ENCODE results near the gene GPR137B. TPM values are rescaled to one million over a fixed set of nuclear protein-coding genes. Genes with fewer than 3 reads are reported as not detected.
"Not testable (repeated sequence)": the region's sequence is repeated elsewhere in the genome, so short reads cannot be mapped to it uniquely, and the experiment has no call there.

The GPR137B gene
- total RNA-seq, 2 donors from 2014 or later, result 13.6 to 14.3 TPM

- Mint-ChIP-seq H3K27me3 (no peaks in the 10 kb centered on the region), H3K36me3 (ENCODE audit: low read depth) (peaks cover 2% of the 10 kb centered on the region), H3K4me3 (no peak overlapping the region), H3K4me1 (no peaks in the 10 kb centered on the region), H3K27ac (no peak overlapping the region)
- DNase-seq, result no peak
- ATAC-seq, result no peak
- H3K9me3 ChIP-seq (ENCODE audit: control insufficient read depth, low read length, poor library complexity, severe bottlenecking), result no peaks in the 10 kb centered on the region
Observed at GRCh38 chr1:236185687-236186086, 43.3 kb downstream of the GPR137B start.

- H3K27me3 Mint-ChIP-seq; DNase-seq; H3K27ac Mint-ChIP-seq; H3K4me1 Mint-ChIP-seq; ATAC-seq; H3K9me3 ChIP-seq (ENCODE audit: control insufficient read depth, low read length, poor library complexity, severe bottlenecking); H3K36me3 Mint-ChIP-seq (ENCODE audit: low read depth); H3K4me3 Mint-ChIP-seq: not testable (repeated sequence)
Observed at GRCh38 chr1:236186471-236186870, 44.1 kb downstream of the GPR137B start.

GRCh38 chr1:236188084-236188483 is 45.7 kb downstream of the GPR137B start:
- not testable (repeated sequence) for ATAC-seq; H3K36me3 Mint-ChIP-seq (ENCODE audit: low read depth); H3K27me3 Mint-ChIP-seq; DNase-seq; H3K27ac Mint-ChIP-seq; H3K4me1 Mint-ChIP-seq; H3K9me3 ChIP-seq (ENCODE audit: control insufficient read depth, low read length, poor library complexity, severe bottlenecking); H3K4me3 Mint-ChIP-seq

- no peak overlapping the region for H3K27ac Mint-ChIP-seq
- H3K36me3 Mint-ChIP-seq (ENCODE audit: low read depth), result no peaks in the 10 kb centered on the region
- no peak overlapping the region for H3K4me3 Mint-ChIP-seq
- no peaks in the 10 kb centered on the region for H3K4me1 Mint-ChIP-seq
- DNase-seq (no peak), ATAC-seq (no peak)
- no peaks in the 10 kb centered on the region for H3K9me3 ChIP-seq (ENCODE audit: control insufficient read depth, low read length, poor library complexity, severe bottlenecking)
- H3K27me3 Mint-ChIP-seq, result no peaks in the 10 kb centered on the region
Observed at GRCh38 chr1:236193184-236193583, 50.8 kb downstream of the GPR137B start.

GRCh38 chr1:236200925-236201324 is 58.6 kb downstream of the GPR137B start:
- ATAC-seq, result no peak
- DNase-seq, result no peak
- no peaks in the 10 kb centered on the region for H3K27me3 Mint-ChIP-seq
- H3K27ac Mint-ChIP-seq, result no peak overlapping the region
- peaks cover 8% of the 10 kb centered on the region for H3K9me3 ChIP-seq (ENCODE audit: control insufficient read depth, low read length, poor library complexity, severe bottlenecking)
- H3K4me1 Mint-ChIP-seq, result no peaks in the 10 kb centered on the region
- peaks cover 6% of the 10 kb centered on the region for H3K36me3 Mint-ChIP-seq (ENCODE audit: low read depth)
- no peak overlapping the region for H3K4me3 Mint-ChIP-seq

GRCh38 chr1:236201786-236202185 is 59.4 kb downstream of the GPR137B start:
- H3K27me3 Mint-ChIP-seq, result no peaks in the 10 kb centered on the region
- peaks cover 8% of the 10 kb centered on the region for H3K9me3 ChIP-seq (ENCODE audit: control insufficient read depth, low read length, poor library complexity, severe bottlenecking)
- no peak overlapping the region for H3K4me3 Mint-ChIP-seq
- no peak overlapping the region for H3K27ac Mint-ChIP-seq
- no peaks in the 10 kb centered on the region for H3K4me1 Mint-ChIP-seq
- H3K36me3 Mint-ChIP-seq (ENCODE audit: low read depth), result peaks cover 8% of the 10 kb centered on the region
- ATAC-seq (no peak), DNase-seq (no peak)

GRCh38 chr1:236204039-236204438 is 61.7 kb downstream of the GPR137B start:
- DNase-seq (no peak), ATAC-seq (no peak)
- Mint-ChIP-seq H3K4me1 (no peaks in the 10 kb centered on the region), H3K27ac (no peak overlapping the region), H3K27me3 (no peaks in the 10 kb centered on the region), H3K4me3 (no peak overlapping the region), H3K36me3 (ENCODE audit: low read depth) (peaks cover 8% of the 10 kb centered on the region)
- H3K9me3 ChIP-seq (ENCODE audit: control insufficient read depth, low read length, poor library complexity, severe bottlenecking), result peaks cover 8% of the 10 kb centered on the region

GRCh38 chr1:236204656-236205055 is 62.3 kb downstream of the GPR137B start:
- Mint-ChIP-seq H3K36me3 (ENCODE audit: low read depth) (peaks cover 10% of the 10 kb centered on the region), H3K27ac (no peak overlapping the region)

GRCh38 chr1:236206548-236206947 is 64.2 kb downstream of the GPR137B start:
- no peak for DNase-seq
- no peaks in the 10 kb centered on the region for H3K4me1 Mint-ChIP-seq
- peaks cover 3% of the 10 kb centered on the region for H3K9me3 ChIP-seq (ENCODE audit: control insufficient read depth, low read length, poor library complexity, severe bottlenecking)
- no peak overlapping the region for H3K27ac Mint-ChIP-seq
- peaks cover 12% of the 10 kb centered on the region for H3K36me3 Mint-ChIP-seq (ENCODE audit: low read depth)
- H3K4me3 Mint-ChIP-seq, result no peak overlapping the region
- ATAC-seq, result no peak
- H3K27me3 Mint-ChIP-seq, result no peaks in the 10 kb centered on the region

More at GRCh38 chr1:236204656-236205055, 62.3 kb downstream of the GPR137B start:
- DNase-seq (no peak), ATAC-seq (no peak)
- peaks cover 8% of the 10 kb centered on the region for H3K9me3 ChIP-seq (ENCODE audit: control insufficient read depth, low read length, poor library complexity, severe bottlenecking)
- Mint-ChIP-seq H3K4me3 (no peak overlapping the region), H3K27me3 (no peaks in the 10 kb centered on the region), H3K4me1 (no peaks in the 10 kb centered on the region)

GRCh38 chr1:236207121-236207520 is 64.8 kb downstream of the GPR137B start:
- no peak overlapping the region for H3K27ac Mint-ChIP-seq
- no peak overlapping the region for H3K4me3 Mint-ChIP-seq
- H3K9me3 ChIP-seq (ENCODE audit: control insufficient read depth, low read length, poor library complexity, severe bottlenecking), result no peaks in the 10 kb centered on the region
- no peaks in the 10 kb centered on the region for H3K27me3 Mint-ChIP-seq
- DNase-seq (no peak), ATAC-seq (no peak)
- H3K4me1 Mint-ChIP-seq, result no peaks in the 10 kb centered on the region
- H3K36me3 Mint-ChIP-seq (ENCODE audit: low read depth), result peaks cover 12% of the 10 kb centered on the region

GRCh38 chr1:236207569-236207968 is 65.2 kb downstream of the GPR137B start:
- no peak for ATAC-seq
- no peak for DNase-seq
- no peaks in the 10 kb centered on the region for H3K9me3 ChIP-seq (ENCODE audit: control insufficient read depth, low read length, poor library complexity, severe bottlenecking)
- Mint-ChIP-seq H3K27ac (no peak overlapping the region), H3K36me3 (ENCODE audit: low read depth) (peaks cover 12% of the 10 kb centered on the region), H3K4me3 (no peak overlapping the region), H3K4me1 (no peaks in the 10 kb centered on the region), H3K27me3 (no peaks in the 10 kb centered on the region)

- peaks cover 8% of the 10 kb centered on the region for H3K36me3 Mint-ChIP-seq (ENCODE audit: low read depth)
- ATAC-seq (no peak), DNase-seq (no peak)
- H3K4me1 Mint-ChIP-seq, result no peaks in the 10 kb centered on the region
- no peaks in the 10 kb centered on the region for H3K9me3 ChIP-seq (ENCODE audit: control insufficient read depth, low read length, poor library complexity, severe bottlenecking)
- no peaks in the 10 kb centered on the region for H3K27me3 Mint-ChIP-seq
- H3K4me3 Mint-ChIP-seq, result no peak overlapping the region
- no peak overlapping the region for H3K27ac Mint-ChIP-seq
Observed at GRCh38 chr1:236209185-236209584, 66.8 kb downstream of the GPR137B start.

GRCh38 chr1:236209713-236210112 is 67.4 kb downstream of the GPR137B start:
- ATAC-seq (no peak), DNase-seq (no peak)
- no peaks in the 10 kb centered on the region for H3K27me3 Mint-ChIP-seq
- no peaks in the 10 kb centered on the region for H3K9me3 ChIP-seq (ENCODE audit: control insufficient read depth, low read length, poor library complexity, severe bottlenecking)
- no peak overlapping the region for H3K27ac Mint-ChIP-seq
- no peak overlapping the region for H3K4me3 Mint-ChIP-seq
- H3K4me1 Mint-ChIP-seq, result no peaks in the 10 kb centered on the region
- H3K36me3 Mint-ChIP-seq (ENCODE audit: low read depth), result peaks cover 9% of the 10 kb centered on the region

- Mint-ChIP-seq H3K4me1 (no peaks in the 10 kb centered on the region), H3K4me3 (no peak overlapping the region), H3K27ac (no peak overlapping the region), H3K27me3 (no peaks in the 10 kb centered on the region), H3K36me3 (ENCODE audit: low read depth) (peaks cover 7% of the 10 kb centered on the region)
- DNase-seq (no peak), ATAC-seq (no peak)
- no peaks in the 10 kb centered on the region for H3K9me3 ChIP-seq (ENCODE audit: control insufficient read depth, low read length, poor library complexity, severe bottlenecking)
Observed at GRCh38 chr1:236211815-236212214, 69.5 kb downstream of the GPR137B start.
